RCC 7860 (cell line): ENCODE data around the gene RUNX2.

Experiments
- DNase-seq: peaks from one replicate; pipeline ENCODE4 v3.0.0-alpha.2; 2015; ENCODE audit warnings: low spot score
- FAIRE-seq: peaks from 2 replicates; lab custom pipeline; 2012; peaks lifted over from hg19 to GRCh38; lab: Jason Lieb, UNC

The RUNX2 gene

DNA sequence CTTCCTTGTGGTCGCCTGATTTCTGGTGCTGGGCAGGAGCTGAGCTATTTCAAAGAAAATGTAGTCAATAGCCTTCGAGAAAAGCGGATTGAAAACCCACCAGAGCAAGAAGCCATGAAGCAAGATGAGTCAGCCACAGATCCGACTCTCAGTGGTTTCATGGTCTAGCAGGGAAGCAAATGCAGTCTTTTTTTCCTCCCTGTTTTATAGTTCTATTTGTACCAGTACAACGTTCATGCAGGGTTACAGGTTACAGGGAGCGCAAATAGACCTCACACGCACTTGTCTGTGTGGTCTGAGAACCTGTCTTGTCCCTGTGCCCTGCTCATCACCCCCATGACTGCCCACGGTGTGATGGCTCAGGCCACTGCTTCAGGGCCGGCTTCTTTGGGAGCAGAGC lies 359.4 kb downstream of the RUNX2 start:
- DNase-seq, result peak; percentile 91
- FAIRE-seq, result peak; percentile 97

DNA sequence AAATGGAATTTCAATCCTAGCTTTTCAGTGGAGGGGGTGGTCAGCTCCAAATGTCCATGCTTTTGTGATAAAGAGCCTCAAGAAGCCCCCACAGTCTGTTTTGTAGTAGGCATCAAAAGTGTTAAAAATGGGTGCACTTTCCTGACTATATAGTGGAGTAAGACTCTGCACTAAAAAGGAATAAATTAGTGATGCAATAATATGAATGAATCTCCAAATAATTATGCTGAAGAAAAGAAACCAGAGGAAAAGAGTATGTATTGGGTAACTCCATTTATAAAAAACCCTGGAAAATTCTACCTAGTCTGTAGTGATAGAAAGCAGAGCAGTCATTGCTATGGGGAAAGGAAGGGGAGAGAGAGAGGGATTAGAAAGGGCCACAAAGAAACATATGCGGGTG lies 360.1 kb downstream of the RUNX2 start:
- no peak for FAIRE-seq
- DNase-seq, result no peak

DNA sequence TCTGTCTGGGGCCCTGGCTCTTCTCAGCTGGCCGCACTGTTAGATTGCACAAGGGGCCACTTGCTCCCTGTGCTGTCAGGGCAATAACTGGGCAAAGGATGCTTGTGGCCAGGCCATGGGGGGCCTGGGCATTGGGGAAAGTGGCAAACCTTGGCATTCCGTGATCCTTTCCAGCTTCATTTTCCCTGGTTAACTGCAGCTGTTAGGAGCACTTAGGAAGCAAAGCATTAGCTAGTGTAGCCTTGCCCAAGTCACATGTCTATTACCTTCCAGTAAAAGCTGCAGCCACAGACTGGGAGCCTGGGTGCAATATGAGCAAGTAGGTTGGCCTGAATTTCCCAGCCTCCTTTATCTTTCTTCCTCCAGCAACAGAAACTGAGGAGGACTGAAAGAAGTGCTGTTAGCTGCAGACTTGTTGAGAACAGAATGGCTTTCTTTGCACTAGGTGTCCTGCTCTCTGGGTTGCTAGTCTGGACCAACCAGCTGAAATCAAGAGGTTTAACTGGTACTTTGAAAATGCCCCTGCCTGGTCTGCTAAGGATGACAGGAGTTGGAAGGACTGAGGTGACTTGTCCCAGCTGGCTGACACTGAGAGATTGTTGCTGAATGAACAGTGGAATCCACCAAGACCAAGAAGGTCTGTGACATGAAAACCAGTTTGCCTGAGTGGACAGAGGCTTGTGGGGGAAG lies 361.9 kb downstream of the RUNX2 start:
- no peak for FAIRE-seq
- no peak for DNase-seq

DNA sequence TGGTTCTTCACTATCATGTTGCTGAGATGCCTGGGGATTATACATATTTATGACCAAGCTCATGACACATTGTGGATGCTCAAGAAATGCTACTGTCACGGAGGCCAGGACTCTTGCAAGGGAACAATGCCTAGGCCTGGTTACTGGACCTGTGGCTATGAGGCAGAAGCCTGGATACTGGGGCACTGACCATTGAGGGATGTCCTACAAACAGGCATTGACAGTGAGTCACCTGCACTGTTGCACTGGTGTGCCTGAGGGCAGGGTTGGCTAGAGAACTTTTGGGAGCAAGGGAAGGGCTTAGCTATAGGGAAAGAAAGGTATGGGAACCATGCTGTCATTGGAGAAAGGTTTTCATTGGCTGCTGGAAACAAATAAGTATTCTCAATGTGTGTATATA lies 362.7 kb downstream of the RUNX2 start:
- DNase-seq, result peak; percentile 22
- FAIRE-seq, result no peak

DNA sequence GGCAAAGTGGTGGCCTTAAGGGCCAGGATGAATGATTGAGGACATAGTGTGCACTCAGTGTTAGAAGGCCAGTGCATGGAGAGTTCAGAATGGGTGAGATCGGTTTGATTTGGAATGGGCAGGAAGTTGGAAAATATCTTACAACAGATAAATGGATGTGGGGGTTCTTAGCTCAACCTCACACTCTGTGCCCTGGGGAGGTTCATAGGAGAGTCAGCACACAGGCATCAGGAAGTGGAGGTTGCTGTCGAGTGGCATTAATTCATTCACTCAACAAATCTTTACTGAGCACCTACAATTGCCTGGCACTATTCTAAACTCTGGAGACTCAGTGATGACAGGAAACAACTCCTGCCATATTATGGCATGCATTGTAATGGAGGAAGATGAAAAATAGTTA lies 363.3 kb downstream of the RUNX2 start:
- FAIRE-seq (no peak), DNase-seq (peak; percentile 25)

DNA sequence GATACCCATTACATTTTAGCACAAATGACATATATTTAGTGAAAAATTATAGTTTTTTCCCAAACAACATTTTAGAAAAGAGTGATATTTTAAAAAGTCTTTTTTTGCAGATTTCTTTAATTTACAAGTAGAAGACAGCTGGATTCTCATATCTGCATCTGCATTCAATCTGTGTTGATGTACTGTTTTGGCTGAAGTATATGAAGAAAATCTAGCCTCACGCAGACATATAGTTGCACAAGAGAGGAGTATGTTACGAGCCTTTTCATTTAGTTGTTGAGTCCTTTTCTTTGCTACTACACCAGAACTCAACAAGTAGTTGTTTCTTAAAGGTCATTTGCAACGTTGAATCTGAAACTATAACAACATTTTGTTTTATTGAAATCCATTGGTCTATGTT lies 363.9 kb downstream of the RUNX2 start:
- peak; percentile 26 for FAIRE-seq
- DNase-seq, result no peak

DNA sequence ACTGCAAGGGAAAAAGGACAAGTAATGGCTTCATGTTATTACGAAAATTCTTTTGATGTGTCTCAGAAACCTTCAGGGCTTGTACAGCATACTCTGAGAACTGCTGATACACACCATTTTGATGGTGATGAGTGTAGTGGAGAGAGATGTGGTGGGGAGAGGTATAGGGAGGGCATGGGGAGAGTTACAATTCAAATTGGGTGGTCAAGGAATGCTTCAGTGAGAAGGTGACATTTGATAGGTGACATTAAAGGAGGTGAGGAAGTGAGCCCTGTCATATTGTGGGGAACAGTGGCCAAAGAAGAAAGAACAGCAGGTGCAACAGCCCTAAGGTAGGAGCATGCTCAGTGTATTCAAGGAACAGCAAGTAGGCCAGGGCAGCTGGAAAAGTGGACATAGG lies 368.6 kb downstream of the RUNX2 start:
- FAIRE-seq (no peak), DNase-seq (no peak)

DNA sequence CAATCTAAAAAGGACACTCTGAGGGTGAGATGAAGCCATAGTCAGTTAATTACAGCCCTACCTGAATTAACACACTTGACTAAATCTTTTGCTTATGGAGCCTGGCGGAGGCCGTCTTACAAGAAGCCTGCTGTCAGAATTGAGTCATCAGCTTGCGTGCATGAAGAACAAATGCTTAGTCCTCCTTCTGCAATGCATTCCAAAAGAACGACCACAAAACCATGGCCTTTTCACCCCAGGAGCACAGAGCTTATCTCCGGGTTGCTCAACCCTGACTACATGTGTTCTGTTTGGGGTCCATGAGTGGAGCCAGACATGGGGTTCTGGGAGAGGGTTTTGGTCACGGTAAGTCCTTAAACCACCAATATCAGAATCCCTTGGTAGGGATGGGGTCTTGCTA lies 369.5 kb downstream of the RUNX2 start:
- DNase-seq (peak; percentile 96), FAIRE-seq (peak; percentile 96)

DNA sequence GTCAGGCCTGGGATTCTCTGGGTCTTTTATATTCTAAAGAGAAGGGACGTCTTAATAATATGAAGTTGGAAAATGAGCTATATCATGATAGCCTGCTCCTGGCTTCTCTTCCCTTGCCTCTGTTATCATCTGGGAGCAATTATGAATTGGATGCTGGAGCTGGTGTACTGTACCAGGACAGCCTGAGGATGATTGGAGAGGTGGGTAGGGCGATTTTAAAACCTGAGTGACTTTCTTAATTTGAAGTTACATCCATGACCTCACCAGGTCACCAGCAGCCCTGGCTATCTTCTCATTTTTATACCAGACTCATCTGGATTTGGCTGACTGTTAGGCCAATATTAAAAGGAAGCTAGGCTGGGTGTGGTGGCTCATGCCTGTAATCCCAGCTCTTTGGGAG lies 369.9 kb downstream of the RUNX2 start:
- DNase-seq (peak; percentile 66), FAIRE-seq (no peak)

DNA sequence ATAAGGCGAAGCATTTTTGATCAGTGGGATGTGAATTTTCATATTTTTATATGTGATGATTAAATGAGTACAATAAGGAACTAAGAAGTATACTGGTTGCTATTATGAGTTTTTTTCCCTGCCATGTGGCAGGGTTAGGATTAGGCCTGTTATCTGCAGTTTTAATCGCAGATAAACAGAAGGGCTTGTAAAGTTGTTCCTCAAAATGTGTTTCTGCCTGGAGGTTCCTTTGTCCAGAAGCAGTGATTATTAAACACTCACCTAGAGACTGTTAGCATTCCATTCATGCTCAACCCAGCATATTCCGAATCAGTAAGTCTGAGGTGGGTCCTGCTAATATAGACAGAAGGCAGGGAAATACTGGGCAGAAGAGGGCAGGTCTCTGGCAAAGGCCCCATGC lies 371.5 kb downstream of the RUNX2 start:
- no peak for DNase-seq
- no peak for FAIRE-seq

DNA sequence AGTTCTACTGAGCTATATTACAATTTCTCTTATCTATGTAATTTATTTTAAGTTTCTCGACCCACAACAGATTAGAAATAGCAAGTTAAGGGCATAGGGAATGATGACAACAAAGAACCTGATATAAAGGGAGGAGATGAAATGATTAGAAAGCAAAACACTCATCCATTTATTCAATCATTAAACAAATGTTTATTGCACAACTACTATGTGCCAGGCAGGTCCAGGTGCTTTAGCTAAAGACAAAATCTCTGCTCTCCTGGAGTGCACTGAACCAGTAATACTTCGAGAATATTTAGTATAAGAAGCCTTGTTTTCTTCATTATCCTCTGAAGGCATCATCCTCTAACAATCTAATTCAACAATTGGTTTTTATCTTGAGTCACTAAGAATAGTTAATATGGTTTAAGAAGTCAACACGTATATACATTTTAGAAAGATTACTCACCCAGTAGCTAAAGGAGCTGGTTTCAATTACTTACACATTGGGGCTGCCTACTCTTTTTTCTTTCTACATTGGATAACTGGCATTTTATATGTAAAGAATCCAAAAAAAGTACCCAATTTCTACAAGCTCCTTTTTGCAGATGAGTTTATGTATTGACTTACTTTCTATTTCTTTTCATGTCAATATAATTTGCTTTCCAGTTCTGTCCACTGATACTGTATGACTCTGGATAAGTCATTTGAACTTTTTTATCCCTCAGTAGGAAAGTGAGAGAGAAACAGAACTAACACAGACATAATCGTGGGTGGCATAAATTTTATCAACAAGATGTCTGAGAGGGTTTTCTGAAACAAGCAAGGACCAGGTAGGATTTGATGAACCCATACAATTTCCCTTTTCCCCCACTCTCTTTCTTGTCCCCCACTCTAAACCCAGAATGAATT lies 375.0 kb downstream of the RUNX2 start:
- FAIRE-seq (peak; percentile 96), DNase-seq (peak; percentile 84)

DNA sequence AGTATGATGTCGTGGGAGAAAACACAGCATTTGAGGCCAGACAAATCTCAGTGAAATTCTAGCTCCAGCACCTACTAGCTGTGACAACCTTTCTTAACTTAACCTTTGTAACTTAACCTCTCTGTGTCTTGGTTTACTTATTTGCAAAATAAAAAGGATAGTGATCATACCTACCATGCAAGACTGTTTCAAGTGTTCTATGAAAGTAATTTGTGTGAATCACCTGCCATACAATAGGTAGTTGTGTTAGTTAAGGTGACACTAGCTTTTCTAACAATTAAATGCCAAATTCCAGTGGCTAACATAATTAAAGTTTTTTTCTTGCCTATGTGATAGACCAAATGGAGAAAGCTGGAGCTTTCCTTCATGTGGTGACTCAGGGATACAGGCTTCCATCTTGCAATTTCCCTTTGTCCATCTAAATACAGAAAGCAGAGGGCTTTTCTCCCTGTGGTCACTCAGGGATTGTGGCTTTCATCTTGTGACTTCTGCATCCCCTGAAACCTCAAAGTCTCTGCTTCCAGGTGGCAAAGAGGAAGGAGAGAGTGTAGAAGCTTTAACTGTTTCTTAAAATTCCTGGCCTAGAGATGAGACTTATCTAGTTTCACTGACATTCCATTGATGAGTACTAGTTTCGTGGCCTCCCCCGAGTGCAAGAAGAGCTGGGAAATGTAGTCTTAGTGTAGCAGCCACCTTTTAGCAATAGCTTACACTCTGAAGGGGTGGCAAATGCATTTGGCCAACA lies 376.1 kb downstream of the RUNX2 start:
- FAIRE-seq (no peak), DNase-seq (peak; percentile 43)

DNA sequence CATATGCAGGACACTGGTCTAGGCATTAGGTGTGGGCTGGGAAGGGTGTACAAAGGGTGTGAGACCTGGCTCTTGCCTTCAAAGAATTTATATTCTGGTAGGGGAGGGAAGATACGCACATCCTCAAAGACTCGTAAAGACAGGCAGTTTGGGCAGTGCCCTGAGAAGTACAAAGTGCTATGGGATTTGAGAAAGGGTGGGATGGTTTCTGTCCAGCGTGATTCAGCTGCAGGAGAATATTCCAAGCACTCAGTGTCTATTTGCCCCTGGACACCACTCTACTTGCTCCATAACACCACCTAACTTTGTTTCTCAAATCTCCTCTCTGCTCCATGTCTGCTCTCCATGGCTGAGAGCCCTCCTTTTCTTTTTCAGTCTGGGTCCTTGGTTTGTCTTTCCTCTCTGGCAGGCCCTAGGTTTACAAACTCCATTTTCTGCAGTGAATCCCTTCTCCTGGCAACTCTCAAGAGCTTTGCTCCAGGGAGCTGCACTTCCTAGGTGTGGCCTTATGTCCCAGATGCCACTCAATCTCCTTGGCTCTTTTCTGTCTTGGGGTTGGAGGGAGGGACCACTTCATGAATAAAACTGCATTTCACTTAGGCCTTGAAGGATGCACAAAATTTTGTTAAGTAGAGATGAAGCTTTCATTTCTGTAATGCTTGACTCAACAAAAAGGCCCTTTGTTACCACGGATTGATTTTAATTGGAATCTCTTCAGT lies 377.2 kb downstream of the RUNX2 start:
- no peak for FAIRE-seq
- no peak for DNase-seq

DNA sequence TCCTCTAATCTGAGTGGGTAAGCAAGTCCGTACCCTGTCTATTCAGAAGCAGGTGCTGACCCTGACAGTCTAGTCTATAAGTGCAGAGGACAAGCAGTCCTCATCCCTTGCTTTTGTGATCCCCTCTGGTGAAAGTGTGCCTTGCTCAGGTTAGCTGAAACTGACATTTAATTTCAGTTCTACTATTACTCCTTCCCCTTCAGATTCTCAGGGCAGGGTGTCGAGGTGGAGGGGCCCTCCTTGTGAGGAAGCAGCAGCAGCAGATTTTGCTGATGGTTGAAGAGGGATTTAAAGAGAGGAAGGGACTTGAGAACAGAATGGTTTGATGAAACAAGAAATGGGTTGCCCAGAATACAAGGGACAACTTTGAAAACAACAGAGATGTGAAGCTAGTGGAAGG lies 378.2 kb downstream of the RUNX2 start:
- DNase-seq (no peak), FAIRE-seq (no peak)

DNA sequence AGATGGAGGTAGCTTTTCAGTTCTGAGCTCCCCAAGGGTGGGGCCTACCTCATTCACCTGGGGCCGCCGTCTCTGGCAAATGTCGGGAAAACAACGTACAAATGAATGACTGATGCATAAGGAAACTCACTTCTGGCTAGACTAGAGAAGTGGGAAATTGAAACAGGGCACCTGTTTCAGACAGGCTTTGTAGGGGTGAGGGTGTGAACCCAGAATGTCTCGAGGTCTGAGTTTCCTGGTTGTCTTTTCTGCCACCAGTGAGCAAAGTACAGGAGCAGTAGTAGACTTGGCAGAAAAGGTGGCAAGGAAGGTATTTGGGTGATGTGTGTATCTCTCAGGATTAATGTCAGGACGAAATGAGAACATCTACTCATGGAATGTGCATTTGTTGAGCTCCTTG lies 379.0 kb downstream of the RUNX2 start:
- DNase-seq (no peak), FAIRE-seq (no peak)

DNA sequence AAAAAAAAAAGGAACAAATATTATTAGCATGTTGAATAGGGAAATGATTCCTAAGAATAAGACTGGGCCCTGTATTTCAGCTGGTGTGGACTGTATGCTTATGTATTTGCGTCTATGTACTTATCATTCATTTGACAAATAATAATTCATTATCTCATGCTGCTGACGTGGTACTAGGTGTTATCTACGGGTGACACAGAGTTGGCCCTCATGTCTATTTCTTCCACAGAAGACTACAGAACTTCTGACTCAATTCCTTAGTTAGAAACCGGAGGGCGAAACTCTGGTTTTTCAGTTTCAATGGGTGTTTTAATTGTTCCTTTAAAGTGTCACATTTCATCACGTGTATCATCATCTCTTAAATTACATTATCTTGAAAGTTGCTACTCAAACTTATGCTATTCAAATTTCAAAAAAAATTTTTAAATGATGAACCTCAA lies 381.7 kb downstream of the RUNX2 start:
- no peak for DNase-seq
- no peak for FAIRE-seq

DNA sequence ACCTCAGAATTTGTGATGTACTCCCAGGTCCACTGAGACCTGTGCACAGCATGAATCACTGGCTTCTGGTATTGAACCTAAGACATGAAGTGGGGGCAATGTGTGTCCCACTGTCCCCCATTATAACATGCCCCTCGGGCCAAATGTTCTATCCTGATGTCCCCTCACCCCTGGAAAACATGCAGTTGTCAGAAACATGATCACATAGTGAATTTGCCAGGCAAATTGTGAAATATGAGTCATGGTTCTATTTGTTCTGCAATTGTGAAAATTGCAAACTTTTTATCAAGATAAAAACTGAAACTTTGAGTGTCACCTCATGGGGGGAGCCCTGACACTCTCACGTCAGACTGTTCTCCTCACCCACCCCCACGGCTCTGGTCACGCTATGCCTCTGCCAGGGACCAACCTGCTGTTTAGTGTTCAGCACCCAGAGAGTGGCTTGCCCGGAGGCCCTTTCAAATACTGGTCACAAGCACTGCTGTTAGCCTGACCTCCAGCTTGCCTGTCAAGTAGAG lies 382.2 kb downstream of the RUNX2 start:
- peak; percentile 20 for FAIRE-seq
- DNase-seq, result peak; percentile 39

DNA sequence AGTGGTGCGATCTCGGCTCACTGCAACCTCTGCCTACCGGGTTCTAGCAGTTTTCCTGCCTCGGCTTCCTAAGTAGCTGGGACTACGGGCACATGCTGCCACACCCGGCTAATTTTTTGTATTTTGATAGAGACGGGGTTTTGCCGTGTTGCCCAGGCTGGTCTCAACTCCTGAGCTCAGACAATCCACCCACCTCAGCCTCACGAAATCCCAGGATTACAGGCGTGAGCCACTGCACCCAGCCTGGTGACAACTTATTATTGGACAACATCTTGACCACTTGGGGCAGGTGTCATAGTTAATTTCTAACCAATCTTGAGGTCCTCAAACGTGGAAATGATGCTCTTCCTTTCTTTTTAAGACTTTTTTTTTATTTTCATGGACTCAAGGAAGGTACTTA lies 383.9 kb downstream of the RUNX2 start:
- FAIRE-seq (no peak), DNase-seq (no peak)

DNA sequence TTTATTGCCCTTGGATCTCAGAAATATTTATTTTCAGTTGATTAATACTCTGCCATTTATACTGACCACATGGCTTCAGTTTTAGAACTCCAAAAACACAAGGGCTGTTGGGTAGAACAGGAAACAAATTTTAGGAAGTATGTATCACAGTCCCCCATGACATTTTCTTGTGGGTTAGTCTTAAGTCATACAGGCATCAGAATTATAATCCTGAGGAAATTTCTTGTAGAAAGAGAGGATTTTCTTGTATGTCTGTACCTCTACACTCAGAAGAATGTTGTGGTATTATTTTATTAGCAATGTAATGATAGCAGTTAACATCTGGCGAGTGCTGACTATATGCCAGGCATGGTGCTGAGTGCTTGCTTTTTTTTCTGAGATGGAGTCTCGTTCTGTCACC lies 384.7 kb downstream of the RUNX2 start:
- DNase-seq, result no peak

More for the DNA sequence above, 384.7 kb downstream of the RUNX2 start:
- FAIRE-seq, result no peak
